Glomerular visceral epithelial cell (primary cell): ENCODE results near the gene S100PBP.
A peak's percentile ranks its signal among the peaks of the same experiment; 100 is the strongest.
"Not testable (repeated sequence)": the region's sequence is repeated elsewhere in the genome, so short reads cannot be mapped to it uniquely, and the experiment has no call there.

Experiments used
- DNase-seq: peaks from one replicate; pipeline ENCODE4 v3.0.0-alpha.2; 2016; ENCODE audit errors: extremely low spot score

The S100PBP gene

GRCh38 chr1:32900371-32900955 lies 83.0 kb downstream of the S100PBP start:
- no peak for DNase-seq

- peak; percentile 36 for DNase-seq
Observed at GRCh38 chr1:32900956-32901822, 83.7 kb downstream of the S100PBP start, which contains the start of gene TMEM54. Gene TMEM54 (minus strand): TSS chr1:32901389. CDS start chr1:32901238, 151 bp downstream.

GRCh38 chr1:32901823-32902534 lies 84.5 kb downstream of the S100PBP start:
- no peak for DNase-seq

- no peak for DNase-seq
Observed at GRCh38 chr1:32902535-32902920, 85.1 kb downstream of the S100PBP start.

- no peak for DNase-seq
Observed at GRCh38 chr1:32903991-32904785, 86.7 kb downstream of the S100PBP start.

- DNase-seq: no peak
Observed at GRCh38 chr1:32904797-32905196, 87.3 kb downstream of the S100PBP start.

GRCh38 chr1:32905588-32905987 lies 88.1 kb downstream of the S100PBP start:
- DNase-seq: not testable (repeated sequence)

GRCh38 chr1:32906654-32907053 lies 89.2 kb downstream of the S100PBP start:
- no peak for DNase-seq

GRCh38 chr1:32907435-32907834 lies 90.0 kb downstream of the S100PBP start:
- DNase-seq: no peak
